Cardiac fibroblast (primary cell): ENCODE data around the gene LZTR1.

Experiments used
- DNase-seq, 2 donors: peaks; one replicate each; pipeline versions ENCODE4 v3.0.0 to v3.0.0-alpha.2; 2010; ENCODE audit warnings: low read depth in 2 of 2
- H3K4me3 ChIP-seq, 2 donors: replicated peaks in 1 of 2; 1 replicate in 1 of 2; 2 replicates in 1 of 2; pipeline ENCODE4 v1.5.1; 2011; ENCODE audit warnings: low read depth in 2 of 2, low read length in 2 of 2, mild to moderate bottlenecking in 2 of 2, moderate library complexity in 1 of 2
- CTCF ChIP-seq: IDR thresholded peaks from one replicate; pipeline ENCODE4 v1.5.1; 2011; ENCODE audit warnings: low read depth, mild to moderate bottlenecking, low read length, inconsistent platforms

The LZTR1 gene

GRCh38 chr22:20946991-20947390, 35.1 kb upstream of the LZTR1 start:
- H3K4me3 ChIP-seq = no peak overlapping the region
- no peak for TF ChIP-seq CTCF
- no peak for DNase-seq

- H3K4me3 ChIP-seq = no peak overlapping the region
- TF ChIP-seq CTCF = no peak
- no peak for DNase-seq
Measured at GRCh38 chr22:20948450-20948849, 33.6 kb upstream of the LZTR1 start.

DNA sequence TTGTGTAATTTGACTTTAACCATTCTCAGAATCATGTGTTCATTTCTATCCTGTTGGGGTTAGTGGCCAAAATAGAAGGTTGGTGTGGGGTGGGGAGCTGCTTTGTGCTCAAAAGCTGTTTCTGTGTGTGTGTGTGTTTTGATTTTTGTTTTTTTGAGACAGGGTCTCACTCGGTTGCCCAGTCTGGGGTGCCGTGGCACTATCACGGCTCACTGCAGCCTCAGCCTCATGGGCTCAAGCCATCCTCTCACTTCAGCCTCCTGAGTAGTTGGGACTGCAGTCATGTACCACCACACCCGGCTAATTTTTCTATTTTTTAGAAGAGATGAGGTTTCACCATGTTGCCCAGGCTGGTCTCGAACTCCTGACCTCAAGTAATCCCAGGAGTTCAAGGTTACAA, 33.1 kb upstream of the LZTR1 start:
- no peak for TF ChIP-seq CTCF
- DNase-seq = no peak
- H3K4me3 ChIP-seq = no peak overlapping the region

GRCh38 chr22:20949698-20950183, 32.4 kb upstream of the LZTR1 start:
- TF ChIP-seq CTCF = no peak
- no peak overlapping the region for H3K4me3 ChIP-seq
- no peak for DNase-seq

DNA sequence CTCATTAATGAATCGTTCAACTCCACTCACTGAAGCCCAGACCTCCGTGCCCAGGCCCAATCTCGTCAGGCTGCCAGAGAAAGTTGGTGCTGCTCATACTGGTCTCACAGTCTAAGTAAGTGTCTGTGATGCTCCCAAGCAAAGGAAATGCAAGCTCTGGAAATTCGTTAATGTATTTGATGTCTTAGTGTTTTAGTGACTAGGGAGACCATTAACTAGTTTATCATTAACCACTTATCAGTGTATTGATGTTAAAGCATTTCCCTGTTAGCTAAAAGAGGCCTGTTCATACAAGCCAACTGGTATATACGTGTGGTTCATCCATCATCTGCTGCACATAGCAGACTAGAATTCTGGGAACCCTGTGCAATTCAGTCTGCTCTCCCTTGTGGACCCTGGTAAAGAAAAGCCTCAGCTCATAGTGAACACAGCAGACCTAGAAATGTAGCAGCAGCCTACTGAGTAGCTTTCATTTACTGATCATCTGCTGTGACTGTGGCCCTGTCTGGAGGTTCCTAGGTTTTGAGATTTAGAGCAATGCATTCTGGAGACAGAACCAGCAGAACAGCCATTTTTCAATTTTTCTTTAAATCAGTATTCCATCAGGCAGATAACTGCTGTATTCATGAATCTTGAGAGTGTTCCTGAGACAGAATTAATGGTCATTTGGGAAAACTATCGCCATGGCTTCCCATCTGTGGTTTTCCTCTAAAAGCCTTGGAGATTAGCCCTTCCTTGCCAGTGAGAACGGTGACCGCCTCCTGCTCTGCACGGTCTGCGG, 30.8 kb upstream of the LZTR1 start:
- TF ChIP-seq CTCF = no peak
- DNase-seq = no peak

DNA sequence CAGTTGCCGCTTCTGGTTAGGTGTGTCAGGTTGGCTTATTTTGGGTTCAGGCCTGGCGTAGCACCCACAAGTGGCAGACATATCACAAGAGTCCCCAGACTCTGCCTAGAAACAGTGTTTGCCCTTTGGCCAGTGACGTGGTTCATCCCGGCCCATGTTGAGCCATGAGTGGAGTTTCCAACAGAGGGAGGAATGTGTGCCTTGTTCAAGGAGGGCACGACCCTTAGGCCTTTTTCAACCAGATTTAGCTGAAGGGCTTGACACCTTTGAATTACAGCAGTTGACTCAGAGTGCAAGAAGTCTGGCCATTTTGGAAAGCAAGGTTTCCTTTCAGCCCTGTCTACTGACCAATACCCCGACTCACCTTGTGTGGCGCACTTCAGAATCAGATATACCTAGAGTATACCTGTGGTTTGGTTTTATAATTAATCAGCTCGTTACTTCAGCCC, 30.1 kb upstream of the LZTR1 start:
- no peak overlapping the region for H3K4me3 ChIP-seq

More for the DNA sequence above, 30.8 kb upstream of the LZTR1 start:
- no peak overlapping the region for H3K4me3 ChIP-seq

More for the DNA sequence above, 30.1 kb upstream of the LZTR1 start:
- no peak for DNase-seq
- TF ChIP-seq CTCF = no peak
